ENCODE data around the gene AVP.
"Not testable (repeated sequence)": the region's sequence is repeated elsewhere in the genome, so short reads cannot be mapped to it uniquely, and the experiment has no call there.

The AVP gene

GRCh38 chr20:3084283-3084985 is at the start of gene AVP:
TSS of gene AVP (minus strand) at chr20:3084724. CDS start at chr20:3084674, 50 bp downstream.
- H3K4me3 ChIP-seq (ENCODE audit: low read depth, low read length) = no peak within 1 kb of the TSS
- TF ChIP-seq CTCF (IDR thresholded peaks at IDR 0.05; ENCODE audit: low read depth, low read length) = no peak

GRCh38 chr20:3134151-3134550 is 49.6 kb upstream of the AVP start:
- TF ChIP-seq CTCF (IDR thresholded peaks at IDR 0.05; ENCODE audit: low read depth, low read length) = no peak
- no peak overlapping the region for H3K4me3 ChIP-seq (ENCODE audit: low read depth, low read length)

- no peak for TF ChIP-seq CTCF (IDR thresholded peaks at IDR 0.05; ENCODE audit: low read depth, low read length)
- no peak overlapping the region for H3K4me3 ChIP-seq (ENCODE audit: low read depth, low read length)
These were observed 48.6 kb upstream of the AVP start for GRCh38 chr20:3133155-3133554.

- TF ChIP-seq CTCF (IDR thresholded peaks at IDR 0.05; ENCODE audit: low read depth, low read length) = no peak
- H3K4me3 ChIP-seq (ENCODE audit: low read depth, low read length) = no peak overlapping the region
These were observed 45.6 kb upstream of the AVP start for GRCh38 chr20:3130051-3130600.

- TF ChIP-seq CTCF (IDR thresholded peaks at IDR 0.05; ENCODE audit: low read depth, low read length) = no peak
- no peak overlapping the region for H3K4me3 ChIP-seq (ENCODE audit: low read depth, low read length)
These were observed 44.6 kb upstream of the AVP start for GRCh38 chr20:3129094-3129493.

GRCh38 chr20:3128275-3128984 is 43.9 kb upstream of the AVP start:
- no peak overlapping the region for H3K4me3 ChIP-seq (ENCODE audit: low read depth, low read length)
- no peak for TF ChIP-seq CTCF (IDR thresholded peaks at IDR 0.05; ENCODE audit: low read depth, low read length)

- H3K4me3 ChIP-seq (ENCODE audit: low read depth, low read length) = no peak overlapping the region
- TF ChIP-seq CTCF (IDR thresholded peaks at IDR 0.05; ENCODE audit: low read depth, low read length) = no peak
These were observed 42.0 kb upstream of the AVP start for GRCh38 chr20:3126527-3126859.

GRCh38 chr20:3125776-3126526 is 41.4 kb upstream of the AVP start:
- H3K4me3 ChIP-seq (ENCODE audit: low read depth, low read length) = not testable (repeated sequence)

- H3K4me3 ChIP-seq (ENCODE audit: low read depth, low read length) = not testable (repeated sequence)
These were observed 40.4 kb upstream of the AVP start for GRCh38 chr20:3124773-3125560.

Data from WI38 (cell line).